ENCODE data around the gene SFMBT2.

Gene SFMBT2

GRCh38 chr10:7152341-7152740 lies 258.5 kb downstream of the SFMBT2 start:
- DNase-seq (ENCODE audit: low read depth) = no peak
- TF ChIP-seq CTCF (IDR thresholded peaks at IDR 0.05; ENCODE audit: low read length, missing control alignments) = no peak
- no peak overlapping the region for H3K4me3 ChIP-seq (replicated peaks; ENCODE audit: low read depth, low read length)

- H3K4me3 ChIP-seq (replicated peaks; ENCODE audit: low read depth, low read length) = no peak overlapping the region
- TF ChIP-seq CTCF (IDR thresholded peaks at IDR 0.05; ENCODE audit: low read length, missing control alignments) = no peak
- DNase-seq (ENCODE audit: low read depth) = no peak
These were observed 259.3 kb downstream of the SFMBT2 start for GRCh38 chr10:7151538-7151937.

- no peak for DNase-seq (ENCODE audit: low read depth)
- no peak overlapping the region for H3K4me3 ChIP-seq (replicated peaks; ENCODE audit: low read depth, low read length)
- TF ChIP-seq CTCF (IDR thresholded peaks at IDR 0.05; ENCODE audit: low read length, missing control alignments) = no peak
These were observed 260.5 kb downstream of the SFMBT2 start for GRCh38 chr10:7150349-7150748.

- TF ChIP-seq CTCF (IDR thresholded peaks at IDR 0.05; ENCODE audit: low read length, missing control alignments) = no peak
- H3K4me3 ChIP-seq (replicated peaks; ENCODE audit: low read depth, low read length) = no peak overlapping the region
- no peak for DNase-seq (ENCODE audit: low read depth)
These were observed 264.6 kb downstream of the SFMBT2 start for GRCh38 chr10:7146189-7146588.

GRCh38 chr10:7136016-7136415 lies 274.8 kb downstream of the SFMBT2 start:
- no peak for DNase-seq (ENCODE audit: low read depth)
- no peak for TF ChIP-seq CTCF (IDR thresholded peaks at IDR 0.05; ENCODE audit: low read length, missing control alignments)
- no peak overlapping the region for H3K4me3 ChIP-seq (replicated peaks; ENCODE audit: low read depth, low read length)

GRCh38 chr10:7135188-7135587 lies 275.6 kb downstream of the SFMBT2 start:
- no peak overlapping the region for H3K4me3 ChIP-seq (replicated peaks; ENCODE audit: low read depth, low read length)
- no peak for TF ChIP-seq CTCF (IDR thresholded peaks at IDR 0.05; ENCODE audit: low read length, missing control alignments)
- no peak for DNase-seq (ENCODE audit: low read depth)

GRCh38 chr10:7134448-7134847 lies 276.4 kb downstream of the SFMBT2 start:
- no peak for TF ChIP-seq CTCF (IDR thresholded peaks at IDR 0.05; ENCODE audit: low read length, missing control alignments)
- no peak overlapping the region for H3K4me3 ChIP-seq (replicated peaks; ENCODE audit: low read depth, low read length)
- no peak for DNase-seq (ENCODE audit: low read depth)

All from fibroblast of pulmonary artery (primary cell).